ENCODE results near the gene ITPRIP. TPM values are rescaled to one million over a fixed set of nuclear protein-coding genes. Genes with fewer than 3 reads are reported as not detected.

The ITPRIP gene
- total RNA-seq, 2 donors from 2014 or later, result 42.1 to 63.0 TPM

GRCh38 chr10:104301907-104302690 is 36.2 kb downstream of the ITPRIP start:
- H3K4me3 Mint-ChIP-seq, result no peak overlapping the region
- no peaks in the 10 kb centered on the region for H3K27me3 Mint-ChIP-seq
- peak overlapping the region in 1 of 2 donors; percentile 82 for H3K27ac Mint-ChIP-seq
- ATAC-seq (no peak), DNase-seq (ENCODE audit: low spot score) (no peak)
- H3K36me3 Mint-ChIP-seq, result peaks cover 5% of the 10 kb centered on the region
- H3K9me3 Mint-ChIP-seq, result peaks cover 4% of the 10 kb centered on the region
- H3K4me1 Mint-ChIP-seq (ENCODE audit: low read depth in 2 of 2), result peaks cover 56 to 58% of the 10 kb centered on the region in 2 donors

DNA sequence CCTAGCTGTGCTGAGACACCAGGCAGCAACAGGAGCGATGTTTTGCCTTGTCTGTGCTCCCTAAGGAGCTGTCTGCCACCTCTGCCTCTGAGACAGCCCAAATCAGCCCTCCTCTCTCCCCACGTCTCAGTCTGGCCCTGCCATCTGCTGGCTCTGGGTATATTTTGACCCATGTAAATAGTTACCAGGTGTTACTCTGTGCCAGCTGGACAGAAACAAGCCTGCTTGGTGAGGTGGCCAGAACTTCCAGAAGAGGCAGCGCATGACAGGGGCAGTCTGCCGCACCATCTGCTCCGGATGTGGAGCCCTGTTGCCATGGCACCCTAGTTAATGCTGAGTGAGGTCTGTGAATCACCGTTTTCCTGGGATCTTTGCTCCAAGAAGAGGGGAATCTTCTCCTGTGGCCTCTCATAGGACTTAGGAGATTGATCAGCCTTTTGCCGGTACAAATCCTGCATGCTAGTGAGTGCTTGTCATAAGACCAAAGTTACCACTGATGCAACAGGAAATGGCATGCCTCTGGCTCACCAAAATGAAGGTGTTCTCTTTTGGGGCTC is 37.5 kb downstream of the ITPRIP start:
- no peak for DNase-seq (ENCODE audit: low spot score)
- no peaks in the 10 kb centered on the region for H3K27me3 Mint-ChIP-seq

GRCh38 chr10:104300002-104300735 is 38.1 kb downstream of the ITPRIP start:
- H3K36me3 Mint-ChIP-seq, result peaks cover 5% of the 10 kb centered on the region
- H3K4me1 Mint-ChIP-seq (ENCODE audit: low read depth in 2 of 2), result peaks cover 41 to 42% of the 10 kb centered on the region in 2 donors
- peaks cover 4% of the 10 kb centered on the region for H3K9me3 Mint-ChIP-seq
- DNase-seq (ENCODE audit: low spot score) (no peak), ATAC-seq (no peak)
- no peak overlapping the region for H3K4me3 Mint-ChIP-seq
- no peaks in the 10 kb centered on the region for H3K27me3 Mint-ChIP-seq
- peak overlapping the region in 1 of 2 donors; percentile 82 for H3K27ac Mint-ChIP-seq

More for the DNA sequence above, 37.5 kb downstream of the ITPRIP start:
- H3K4me3 Mint-ChIP-seq, result peak overlapping the region; percentile 35
- H3K4me1 Mint-ChIP-seq (ENCODE audit: low read depth in 2 of 2), result peaks cover 46 to 47% of the 10 kb centered on the region in 2 donors
- peak overlapping the region; percentile 59 to 82 for H3K27ac Mint-ChIP-seq
- ATAC-seq, result peak; percentile 41 to 48
- peaks cover 5% of the 10 kb centered on the region for H3K36me3 Mint-ChIP-seq
- peaks cover 4% of the 10 kb centered on the region for H3K9me3 Mint-ChIP-seq

- H3K27me3 Mint-ChIP-seq, result no peaks in the 10 kb centered on the region
- H3K4me3 Mint-ChIP-seq, result no peak overlapping the region
- DNase-seq (ENCODE audit: low spot score) (no peak), ATAC-seq (no peak)
- H3K4me1 Mint-ChIP-seq (ENCODE audit: low read depth in 2 of 2), result peaks cover 32 to 33% of the 10 kb centered on the region in 2 donors
- no peak overlapping the region for H3K27ac Mint-ChIP-seq
- peaks cover 5% of the 10 kb centered on the region for H3K36me3 Mint-ChIP-seq
- peaks cover 4% of the 10 kb centered on the region for H3K9me3 Mint-ChIP-seq
These were observed 39.0 kb downstream of the ITPRIP start for GRCh38 chr10:104299031-104299904.

GRCh38 chr10:104297697-104298660 is 40.3 kb downstream of the ITPRIP start:
- no peaks in the 10 kb centered on the region for H3K27me3 Mint-ChIP-seq
- DNase-seq (ENCODE audit: low spot score) (no peak), ATAC-seq (peak in 1 of 2 donors; percentile 65)
- peaks cover 21 to 23% of the 10 kb centered on the region in 2 donors for H3K4me1 Mint-ChIP-seq (ENCODE audit: low read depth in 2 of 2)
- H3K27ac Mint-ChIP-seq, result no peak overlapping the region
- H3K9me3 Mint-ChIP-seq, result no peaks in the 10 kb centered on the region
- H3K4me3 Mint-ChIP-seq, result no peak overlapping the region
- peaks cover under 1% of the 10 kb centered on the region for H3K36me3 Mint-ChIP-seq

DNA sequence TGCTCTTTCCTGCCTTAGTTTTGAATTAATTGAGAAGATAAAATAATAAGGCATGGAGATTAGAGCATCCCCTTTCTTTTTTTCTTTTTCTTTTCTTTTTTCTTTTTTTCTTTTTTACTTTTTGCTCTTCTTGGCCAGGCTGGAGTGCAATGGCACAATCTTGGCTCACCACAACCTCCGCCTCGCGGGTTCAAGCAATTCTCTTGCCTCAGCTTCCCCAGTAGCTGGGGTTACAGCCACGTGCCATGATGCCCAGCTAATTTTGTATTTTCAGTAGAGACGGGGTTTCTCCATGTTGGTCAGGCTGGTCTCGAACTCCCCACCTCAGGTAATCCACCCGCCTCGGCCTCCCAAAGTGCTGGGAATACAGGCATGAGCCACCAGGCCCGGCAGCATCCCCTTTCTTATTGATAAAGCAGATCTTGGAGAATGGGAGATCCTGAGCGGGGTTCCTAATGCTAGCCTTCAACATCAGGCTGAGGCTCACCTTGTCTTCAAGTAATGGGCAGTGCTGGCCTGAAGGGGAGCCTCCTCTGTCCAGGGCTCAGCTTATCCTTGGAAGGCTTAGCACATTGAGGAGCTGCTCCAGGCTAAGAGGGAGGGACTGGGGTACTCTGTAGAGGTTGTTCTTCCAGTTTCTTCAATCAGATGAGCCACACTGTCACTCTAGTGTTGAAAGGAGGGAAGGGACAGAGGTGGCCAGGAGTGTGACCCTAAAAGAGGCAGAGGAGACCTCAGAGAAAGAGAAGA is 41.4 kb downstream of the ITPRIP start:
- DNase-seq (ENCODE audit: low spot score), result no peak
- ATAC-seq, result no peak
- H3K36me3 Mint-ChIP-seq, result no peaks in the 10 kb centered on the region
- H3K27me3 Mint-ChIP-seq, result no peaks in the 10 kb centered on the region
- peaks cover 15 to 19% of the 10 kb centered on the region in 2 donors for H3K4me1 Mint-ChIP-seq (ENCODE audit: low read depth in 2 of 2)
- no peak overlapping the region for H3K4me3 Mint-ChIP-seq
- H3K9me3 Mint-ChIP-seq, result no peaks in the 10 kb centered on the region
- no peak overlapping the region for H3K27ac Mint-ChIP-seq

DNA sequence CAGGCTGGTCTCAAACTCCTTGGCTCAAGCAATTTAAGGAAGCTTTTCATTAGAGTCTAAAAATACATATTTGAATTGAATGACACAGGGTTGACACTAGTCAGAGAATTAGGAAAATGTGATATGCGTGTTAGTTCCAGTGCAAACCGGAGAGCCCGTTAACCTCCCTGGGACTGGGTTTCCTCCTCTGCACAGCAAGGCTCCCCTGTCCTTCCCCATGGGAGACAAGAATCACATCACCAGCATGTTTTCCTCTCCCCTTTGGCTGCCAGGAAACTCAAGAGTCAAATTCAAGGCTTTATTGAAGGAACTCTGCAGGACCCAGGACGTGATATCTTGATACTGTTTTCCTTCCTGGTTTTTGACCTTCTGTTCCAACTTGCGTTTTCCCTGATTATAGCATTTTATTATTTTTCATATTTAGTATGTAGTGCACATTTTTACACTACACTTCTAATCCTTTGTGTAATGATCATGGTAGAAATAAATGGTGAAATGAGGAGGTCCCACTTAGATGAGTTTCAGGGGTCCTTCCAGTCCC is 44.4 kb downstream of the ITPRIP start:
- Mint-ChIP-seq H3K27ac (no peak overlapping the region), H3K9me3 (no peaks in the 10 kb centered on the region), H3K27me3 (peaks cover 12 to 14% of the 10 kb centered on the region in 2 donors), H3K4me3 (no peak overlapping the region), H3K4me1 (ENCODE audit: low read depth in 2 of 2) (peaks cover 5 to 13% of the 10 kb centered on the region in 2 donors), H3K36me3 (no peaks in the 10 kb centered on the region)
- ATAC-seq (no peak), DNase-seq (ENCODE audit: low spot score) (no peak)

DNA sequence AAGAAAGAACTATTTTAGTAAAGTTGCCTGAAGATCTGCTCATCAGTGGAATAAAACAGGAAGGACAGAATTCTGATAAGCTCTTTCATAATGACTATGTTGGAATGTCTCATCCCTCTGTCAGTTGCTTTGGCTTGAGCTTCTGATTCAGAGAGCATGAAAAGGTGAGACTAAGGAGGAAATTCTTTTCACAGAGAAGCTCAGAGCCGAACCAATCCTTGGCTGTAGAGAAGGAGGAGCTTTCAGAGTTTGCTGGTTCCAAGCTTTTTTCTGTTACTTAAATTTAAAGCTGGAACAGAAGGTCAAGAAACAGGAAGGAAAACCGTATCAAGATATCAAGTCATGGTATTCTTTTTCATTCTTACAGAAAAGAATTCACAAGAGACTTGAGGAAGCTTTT is 45.3 kb downstream of the ITPRIP start:
- Mint-ChIP-seq H3K4me1 (ENCODE audit: low read depth in 2 of 2) (peaks cover 5 to 13% of the 10 kb centered on the region in 2 donors), H3K27ac (peak overlapping the region in 1 of 2 donors; percentile 34), H3K27me3 (peaks cover 14% of the 10 kb centered on the region in 2 donors), H3K9me3 (no peaks in the 10 kb centered on the region), H3K36me3 (no peaks in the 10 kb centered on the region), H3K4me3 (no peak overlapping the region)
- DNase-seq (ENCODE audit: low spot score) (no peak), ATAC-seq (no peak)

- no peaks in the 10 kb centered on the region for H3K36me3 Mint-ChIP-seq
- ATAC-seq (peak; percentile 96 to 99), DNase-seq (ENCODE audit: low spot score) (peak; percentile 90)
- peaks cover 5 to 13% of the 10 kb centered on the region in 2 donors for H3K4me1 Mint-ChIP-seq (ENCODE audit: low read depth in 2 of 2)
- no peaks in the 10 kb centered on the region for H3K9me3 Mint-ChIP-seq
- peaks cover 17 to 21% of the 10 kb centered on the region in 2 donors for H3K27me3 Mint-ChIP-seq
- no peak overlapping the region for H3K27ac Mint-ChIP-seq
- no peak overlapping the region for H3K4me3 Mint-ChIP-seq
These were observed 46.8 kb downstream of the ITPRIP start for GRCh38 chr10:104291439-104291951.

DNA sequence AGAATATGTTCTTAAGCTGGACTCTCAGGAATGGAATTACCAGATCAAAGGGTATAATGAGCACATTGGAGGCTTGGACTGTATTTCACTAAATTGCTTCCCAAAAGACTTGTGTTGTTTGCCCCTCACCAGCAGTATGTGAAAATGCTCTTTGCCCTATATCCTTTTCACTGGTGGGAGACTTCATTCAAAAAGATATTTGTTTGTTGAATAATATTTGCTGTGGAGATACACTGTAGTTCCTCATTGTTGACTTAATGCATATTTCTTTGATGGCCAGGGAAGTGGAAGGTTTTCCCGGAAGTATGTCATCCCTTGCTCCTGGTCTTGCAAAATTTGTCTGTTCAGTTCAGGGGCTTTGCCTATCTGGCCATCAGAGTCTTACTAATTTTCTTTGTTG is 49.9 kb downstream of the ITPRIP start:
- Mint-ChIP-seq H3K9me3 (no peaks in the 10 kb centered on the region), H3K27ac (no peak overlapping the region), H3K4me1 (ENCODE audit: low read depth in 2 of 2) (peaks cover 5 to 13% of the 10 kb centered on the region in 2 donors), H3K27me3 (peaks cover 20 to 21% of the 10 kb centered on the region in 2 donors), H3K36me3 (no peaks in the 10 kb centered on the region), H3K4me3 (no peak overlapping the region)
- ATAC-seq, result no peak
- DNase-seq (ENCODE audit: low spot score), result no peak

GRCh38 chr10:104286939-104287338 is 51.3 kb downstream of the ITPRIP start:
- Mint-ChIP-seq H3K36me3 (no peaks in the 10 kb centered on the region), H3K27ac (no peak overlapping the region), H3K27me3 (peaks cover 21 to 25% of the 10 kb centered on the region in 2 donors), H3K4me3 (no peak overlapping the region), H3K4me1 (ENCODE audit: low read depth in 2 of 2) (peaks cover 5 to 7% of the 10 kb centered on the region in 2 donors), H3K9me3 (no peaks in the 10 kb centered on the region)
- DNase-seq (ENCODE audit: low spot score) (no peak), ATAC-seq (no peak)

All from natural killer cell treated with Interleukin-12 subunit alpha and Interleukin-12 subunit beta and Interleukin-15 and Interleukin-18, amount 100 ng/mL, for 72 hours (primary cell).